Prostate gland (tissue), 2 donors: ENCODE results near the gene CABP4. TPM values are rescaled to one million over a fixed set of nuclear protein-coding genes. Genes with fewer than 3 reads are reported as not detected.

ENCODE experiments used
- DNase-seq: peaks from one replicate; pipeline ENCODE4 v3.0.0-alpha.2; 2019; ENCODE audit warnings: low spot score
- H3K27ac ChIP-seq, 2 donors: fragments of 200-600 bp; sonication (generic); 2 replicates each; pipeline ENCODE4 v1.5.1; 2017 to 2019
- H3K27me3 ChIP-seq: fragments of 200-600 bp; sonication (generic); replicated peaks from 2 replicates; pipeline ENCODE4 v1.5.1; 2019; ENCODE audit not compliant: insufficient read depth
- H3K36me3 ChIP-seq, 2 donors: fragments of 200-600 bp; sonication (generic); 1 replicate in 1 of 2; 2 replicates in 1 of 2; pipeline versions ENCODE4 v1.5.1 to v1.8.1; 2017 to 2019
- H3K4me1 ChIP-seq: fragments of 200-600 bp; sonication (generic); replicated peaks from 2 replicates; pipeline ENCODE4 v1.5.1; 2019
- H3K4me3 ChIP-seq, 2 donors: fragments of 200-600 bp; sonication (generic); 2 replicates each; pipeline ENCODE4 v1.5.1; 2017 to 2019
- H3K9me3 ChIP-seq: fragments of 200-600 bp; sonication (generic); 2 replicates; pipeline ENCODE4 v1.5.1; 2017
- CTCF ChIP-seq, 4 experiments: fragments of 200-600 bp in 2 of 4; fragments of 450-650 bp in 2 of 4; sonication (generic) in 2 of 4; IDR thresholded peaks; 1 replicate in 3 of 4; 2 replicates in 1 of 4; pipeline ENCODE4 v1.5.1; 2016 to 2019; ENCODE audit warnings: antibody characterized with exemption in 4 of 4, mild to moderate bottlenecking in 2 of 4, moderate library complexity in 2 of 4
- POLR2A ChIP-seq: fragments of 450-650 bp; IDR thresholded peaks from one replicate; pipeline ENCODE4 v1.6.1; 2016; ENCODE audit warnings: antibody characterized with exemption, mild to moderate bottlenecking
- POLR2AphosphoS5 ChIP-seq: sonication (generic); formaldehyde crosslinking; IDR thresholded peaks from one replicate; pipeline ENCODE4 v1.6.1; 2017; ENCODE audit warnings: antibody characterized with exemption
- WGBS: methylation state at CpG from one replicate; pipeline ENCODE4 v1.1.5; 2018; 5-methylcytosine and 5-hydroxymethylcytosine counted together
- intact Hi-C: fragments of 100-400 bp; cut with DNase I; formaldehyde crosslinking; loops from one replicate; pipeline ENCODE4 v1.14.2; 2022
- total RNA-seq, 2 donors: library from RNA; depleted of rRNA; stranded (reverse); fragments of >200 nt; gene quantifications; one replicate each; pipeline ENCODE4 v1.1.0, GENCODE V29; 2016

The CABP4 gene
- total RNA-seq, 2 donors from 2014 or later, result 4.3 to 6.1 TPM

GRCh38 chr11:67501854-67502253 is 46.7 kb downstream of the CABP4 start:
- WGBS, result 96% methylated on average over 18 of the region's 18 CpGs
- Histone ChIP-seq H3K4me3 (no peak overlapping the region), H3K4me1 (peaks cover 8% of the 10 kb centered on the region), H3K36me3 (peaks cover 0 to 2% of the 10 kb centered on the region in 2 donors), H3K9me3 (no peaks in the 10 kb centered on the region), H3K27ac (no peak overlapping the region), H3K27me3 (no peaks in the 10 kb centered on the region)
- intact Hi-C loops, result loop anchor here (10.0 kb wide), 1 partner anchor 147 kb away; the partner anchor contains the start of gene POLD4
- no peak for DNase-seq
- no peak for TF ChIP-seq CTCF (IDR thresholded peaks at IDR 0.05)
- TF ChIP-seq POLR2AphosphoS5, result no peak

GRCh38 chr11:67502328-67502979 is 47.3 kb downstream of the CABP4 start:
- Histone ChIP-seq H3K9me3 (no peaks in the 10 kb centered on the region), H3K27me3 (no peaks in the 10 kb centered on the region), H3K4me1 (peaks cover 9% of the 10 kb centered on the region), H3K36me3 (peaks cover 0 to 2% of the 10 kb centered on the region in 2 donors), H3K27ac (no peak overlapping the region), H3K4me3 (no peak overlapping the region)
- TF ChIP-seq POLR2AphosphoS5 (no peak), POLR2A (no peak), CTCF (IDR thresholded peaks at IDR 0.05) (no peak)
- 94% methylated on average over 18 of the region's 18 CpGs for WGBS
- intact Hi-C loops, result loop anchor here (10.0 kb wide), 1 partner anchor 148 kb away; the partner anchor contains the start of gene POLD4
- no peak for DNase-seq

GRCh38 chr11:67503119-67504004 is 48.2 kb downstream of the CABP4 start:
- Histone ChIP-seq H3K9me3 (no peaks in the 10 kb centered on the region), H3K36me3 (peaks cover 0 to 2% of the 10 kb centered on the region in 2 donors), H3K27ac (no peak overlapping the region), H3K4me3 (peak overlapping the region; percentile 46 to 48), H3K4me1 (peaks cover 9% of the 10 kb centered on the region), H3K27me3 (no peaks in the 10 kb centered on the region)
- intact Hi-C loops, result loop anchor here (10.0 kb wide), 1 partner anchor 149 kb away; the partner anchor contains the start of gene POLD4
- DNase-seq, result no peak
- TF ChIP-seq POLR2A (no peak), CTCF (IDR thresholded peaks at IDR 0.05) (no peak), POLR2AphosphoS5 (no peak)
- 75% methylated on average over 18 of the region's 19 CpGs for WGBS

- DNase-seq, result no peak
- H3K4me1 ChIP-seq, result peaks cover 9% of the 10 kb centered on the region
- H3K27me3 ChIP-seq, result no peaks in the 10 kb centered on the region
- peak overlapping the region; percentile 97 to 98 for H3K27ac ChIP-seq
- intact Hi-C loops, result loop anchor here (10.0 kb wide), 1 partner anchor 149 kb away; the partner anchor contains the start of gene POLD4
- TF ChIP-seq POLR2A, result no peak
- TF ChIP-seq POLR2AphosphoS5, result no peak
- TF ChIP-seq CTCF (IDR thresholded peaks at IDR 0.05), result no peak
- 3% methylated on average over 65 of the region's 101 CpGs for WGBS
- peak overlapping the region; percentile 46 to 48 for H3K4me3 ChIP-seq
- no peaks in the 10 kb centered on the region for H3K9me3 ChIP-seq
- peaks cover 0 to 2% of the 10 kb centered on the region in 2 donors for H3K36me3 ChIP-seq
Observed at GRCh38 chr11:67504005-67504949, 49.1 kb downstream of the CABP4 start.
